SK-N-SH (cell line): ENCODE results near the gene DNASE1L2. TPM values are rescaled to one million over a fixed set of nuclear protein-coding genes. Genes with fewer than 3 reads are reported as not detected.

Experiments
- CTCF ChIA-PET: fragments of 300-600, 350-600 bp; formaldehyde crosslinking; extraction: SDS; loops from one replicate; lab custom pipeline; 2021; lab: Yijun Ruan, JAX
- POLR2A ChIA-PET: fragments of 350-600 bp; sonication (Branson Sonifier 250); formaldehyde crosslinking; extraction: SDS; loops from one replicate; lab custom pipeline; 2020; ENCODE audit warnings: antibody characterized with exemption, inconsistent platforms; lab: Yijun Ruan, JAX
- DNase-seq: peaks from one replicate; pipeline ENCODE4 v3.0.0; 2012
- H2AFZ ChIP-seq: fragments of 200-600 bp; sonication (generic); 2 replicates; pipeline ENCODE4 v1.8.1; 2016; ENCODE audit warnings: antibody characterized with exemption, mild to moderate bottlenecking, low read depth
- H3F3A ChIP-seq: fragments of 200-600 bp; sonication (generic); replicated peaks from 2 replicates; pipeline ENCODE3; 2016; ENCODE audit warnings: antibody characterized with exemption, mild to moderate bottlenecking; ENCODE audit not compliant: insufficient read depth
- H3K27ac ChIP-seq, 2 experiments: fragments of 200-500 bp in 1 of 2; fragments of 200-600 bp in 1 of 2; sonication (Bioruptor generic) in 1 of 2; sonication (generic), shearing (Covaris generic) in 1 of 2; 2 replicates each; pipeline versions ENCODE4 v1.5.1 to v1.6.1; 2014 to 2016; ENCODE audit warnings: low read depth in 2 of 2, inconsistent platforms in 1 of 2, low read length in 1 of 2, mild to moderate bottlenecking in 1 of 2, mixed read lengths in 1 of 2
- H3K27me3 ChIP-seq: fragments of 200-600 bp; sonication (generic), shearing (Covaris generic); 2 replicates; pipeline ENCODE4 v1.6.1; 2016; ENCODE audit warnings: mixed run types; ENCODE audit not compliant: insufficient read depth
- H3K36me3 ChIP-seq, 2 experiments: fragments of 200-500 bp in 1 of 2; fragments of 200-600 bp in 1 of 2; sonication (Bioruptor generic) in 1 of 2; sonication (generic) in 1 of 2; replicated peaks in 1 of 2; 2 replicates each; pipeline versions ENCODE3 to v1.5.1; 2014 to 2016; ENCODE audit warnings: low read length in 1 of 2, mild to moderate bottlenecking in 1 of 2; ENCODE audit not compliant: insufficient read depth in 2 of 2, control insufficient read depth in 1 of 2
- H3K4me1 ChIP-seq, 2 experiments: fragments of 200-500 bp in 1 of 2; fragments of 200-600 bp in 1 of 2; sonication (Bioruptor generic) in 1 of 2; sonication (generic), shearing (Covaris generic) in 1 of 2; 2 replicates each; pipeline versions ENCODE4 v1.5.1 to v1.6.1; 2014 to 2016; ENCODE audit warnings: low read depth in 1 of 2, low read length in 1 of 2, mixed run types in 1 of 2; ENCODE audit not compliant: insufficient read depth in 2 of 2, control insufficient read depth in 1 of 2
- H3K4me2 ChIP-seq: fragments of 200-600 bp; sonication (generic), shearing (Covaris generic); 2 replicates; pipeline ENCODE4 v1.6.1; 2017; ENCODE audit warnings: mixed run types
- H3K4me3 ChIP-seq, 2 experiments: fragments of 200-500 bp in 1 of 2; fragments of 200-600 bp in 1 of 2; sonication (Bioruptor generic) in 1 of 2; sonication (generic), shearing (Covaris generic) in 1 of 2; 2 replicates each; pipeline versions ENCODE4 v1.5.1 to v1.8.1; 2014 to 2016; ENCODE audit warnings: low read depth in 2 of 2, inconsistent platforms in 1 of 2, low read length in 1 of 2, mild to moderate bottlenecking in 1 of 2, mixed read lengths in 1 of 2, moderate library complexity in 1 of 2
- H3K79me2 ChIP-seq: fragments of 200-600 bp; sonication (generic); 2 replicates; pipeline ENCODE4 v1.8.1; 2017; ENCODE audit warnings: mild to moderate bottlenecking; ENCODE audit not compliant: insufficient read depth
- H3K9ac ChIP-seq: fragments of 200-600 bp; sonication (generic); 2 replicates; pipeline ENCODE4 v1.6.1; 2017; ENCODE audit warnings: mixed run types
- H3K9me2 ChIP-seq: fragments of 200-600 bp; sonication (generic); 2 replicates; pipeline ENCODE4 v1.6.1; 2017; ENCODE audit warnings: mixed run types
- H3K9me3 ChIP-seq: fragments of 200-600 bp; sonication (generic); 2 replicates; pipeline ENCODE4 v1.6.1; 2017; ENCODE audit warnings: mixed run types, mild to moderate bottlenecking, moderate library complexity
- H4K20me1 ChIP-seq: fragments of 200-600 bp; sonication (generic); 2 replicates; pipeline ENCODE4 v1.6.1; 2017; ENCODE audit warnings: mild to moderate bottlenecking, mixed run types; ENCODE audit not compliant: insufficient read depth
- CHD2 ChIP-seq: fragments of 150-350 bp; IDR thresholded peaks from 2 replicates; pipeline ENCODE4 v1.6.1; 2018; ENCODE audit warnings: low read length; ENCODE audit not compliant: partially characterized antibody
- ELF1 ChIP-seq: IDR thresholded peaks from 2 replicates; pipeline ENCODE4 v1.4.0; 2012
- EP300 ChIP-seq, 2 experiments: IDR thresholded peaks; 2 replicates each; pipeline versions ENCODE4 v1.4.0 to v1.6.1; 2012; ENCODE audit warnings: borderline replicate concordance in 1 of 2, low read depth in 1 of 2, low read length in 1 of 2
- FOXJ3 ChIP-seq: sonication (generic); formaldehyde crosslinking; IDR thresholded peaks from 2 replicates; pipeline ENCODE4 v1.5.1; 2020; ENCODE audit warnings: mild to moderate bottlenecking, missing genetic modification reagents
- FOXM1 ChIP-seq: IDR thresholded peaks from 2 replicates; pipeline ENCODE4 v1.4.0; 2012; ENCODE audit warnings: low read depth, mild to moderate bottlenecking
- GABPA ChIP-seq: IDR thresholded peaks from 2 replicates; pipeline ENCODE4 v1.4.0; 2012; ENCODE audit warnings: low read depth, mild to moderate bottlenecking
- GATA2 ChIP-seq: sonication (generic); formaldehyde crosslinking; IDR thresholded peaks from 2 replicates; pipeline ENCODE4 v1.5.0; 2020; ENCODE audit warnings: mild to moderate bottlenecking, missing genetic modification reagents
- IRF3 ChIP-seq: fragments of 150-350 bp; IDR thresholded peaks from 2 replicates; pipeline ENCODE4 v1.6.1; 2016; ENCODE audit warnings: mild to moderate bottlenecking, low read depth, low read length
- MAX ChIP-seq: IDR thresholded peaks from 2 replicates; pipeline ENCODE4 v1.4.0; 2012; ENCODE audit warnings: low read depth
- MEF2A ChIP-seq: IDR thresholded peaks from 2 replicates; pipeline ENCODE4 v1.4.0; 2012; ENCODE audit warnings: low read depth, borderline replicate concordance
- MXI1 ChIP-seq: IDR thresholded peaks from 2 replicates; pipeline ENCODE4 v1.6.1; 2012; ENCODE audit warnings: mild to moderate bottlenecking, low read depth, low read length, improper control_type of control experiment
- PBX3 ChIP-seq: IDR thresholded peaks from 2 replicates; pipeline ENCODE4; 2012
- RCOR1 ChIP-seq: fragments of 150-350 bp; IDR thresholded peaks from 2 replicates; pipeline ENCODE4 v1.6.1; 2017; ENCODE audit warnings: antibody characterized with exemption, low read length
- REST ChIP-seq: IDR thresholded peaks from 2 replicates; pipeline ENCODE4 v1.6.1; 2012; ENCODE audit warnings: mild to moderate bottlenecking, low read depth, low read length, moderate library complexity
- RXRA ChIP-seq: IDR thresholded peaks from 2 replicates; pipeline ENCODE4 v1.4.0; 2012; ENCODE audit warnings: low read depth, mild to moderate bottlenecking, borderline replicate concordance
- SIN3A ChIP-seq: IDR thresholded peaks from 2 replicates; pipeline ENCODE4 v1.6.1; 2012; ENCODE audit warnings: low read depth, mild to moderate bottlenecking, low read length, moderate library complexity, borderline replicate concordance
- SMC3 ChIP-seq: IDR thresholded peaks from 2 replicates; pipeline ENCODE4 v1.6.1; 2012; ENCODE audit warnings: low read depth, low read length, improper control_type of control experiment
- TAF1 ChIP-seq: IDR thresholded peaks from 2 replicates; pipeline ENCODE4 v1.6.1; 2012; ENCODE audit warnings: low read depth, mild to moderate bottlenecking, low read length, moderate library complexity, borderline replicate concordance
- TCF12 ChIP-seq: IDR thresholded peaks from 2 replicates; pipeline ENCODE4 v1.4.0; 2012
- TEAD4 ChIP-seq: IDR thresholded peaks from 2 replicates; pipeline ENCODE4 v1.4.0; 2012; ENCODE audit warnings: mild to moderate bottlenecking, borderline replicate concordance; ENCODE audit not compliant: insufficient read depth
- ZBTB33 ChIP-seq: IDR thresholded peaks from 2 replicates; pipeline ENCODE4 v1.4.0; 2012; ENCODE audit warnings: low read depth, borderline replicate concordance
- WGBS: methylation state at CpG from one replicate; pipeline ENCODE4 v1.1.6; 2017; ENCODE audit warnings: low lambda C conversion rate; 5-methylcytosine and 5-hydroxymethylcytosine counted together
- polyA plus RNA-seq, 3 experiments: library from polyadenylated mRNA; depleted of rRNA; stranded (reverse); fragments of >200 nt; gene quantifications; 2 replicates each; pipeline ENCODE4 v1.2.3, GENCODE V29; 2012

DNASE1L2 gene
- polyA plus RNA-seq, 1 of the 3 experiments (the other 2 are of a cell fraction) = 2.5 TPM

- TF ChIP-seq ZBTB33 (no peak), TEAD4 (no peak), RCOR1 (no peak), GATA2 (CRISPR knock-in tag) (no peak), SIN3A (no peak)
These were observed 9.9 kb upstream of the DNASE1L2 start (continued) for GRCh38 chr16:2226245-2226793.

GRCh38 chr16:2226918-2227317, 9.3 kb upstream of the DNASE1L2 start:
- Histone ChIP-seq H3K4me1 (peaks cover 0 to 4% of the 10 kb centered on the region in 2 experiments; a peak in 1 of 4 replicates), H3K9me2 (no peaks in the 10 kb centered on the region), H3K27me3 (no peaks in the 10 kb centered on the region), H3F3A (no peaks in the 10 kb centered on the region), H3K79me2 (peaks cover 51% of the 10 kb centered on the region), H3K4me2 (no peak overlapping the region), H3K27ac (no peak overlapping the region), H4K20me1 (peaks cover 30% of the 10 kb centered on the region), H2AFZ (no peak overlapping the region), H3K36me3 (peaks cover 0 to 35% of the 10 kb centered on the region in 2 experiments), H3K4me3 (no peak overlapping the region), H3K9ac (no peak overlapping the region), H3K9me3 (no peaks in the 10 kb centered on the region)
- ChIA-PET CTCF (interaction anchor here (1.4 kb wide), 1 partner anchor 32 kb away, joined by 3 read pairs; no protein-coding TSS in a partner anchor), POLR2A (interaction anchor here (0.6 to 1.1 kb wide), 2 partner anchors 44 to 72 kb away, joined by 3 read pairs; partner anchors contain the start of gene TRAF7)
- no peak for DNase-seq
- 94% methylated on average over 6 of the region's 6 CpGs for WGBS
- TF ChIP-seq TAF1 = no peak
- no peak for TF ChIP-seq RCOR1
- no peak for TF ChIP-seq REST
- TF ChIP-seq FOXM1 = no peak
- TF ChIP-seq FOXJ3 (CRISPR knock-in tag) = no peak
- TF ChIP-seq ELF1 = no peak
- no peak for TF ChIP-seq GABPA
- TF ChIP-seq MAX = no peak
- TF ChIP-seq IRF3 = no peak
- no peak for TF ChIP-seq RXRA
- no peak for TF ChIP-seq SMC3
- TF ChIP-seq SIN3A = no peak
- no peak for TF ChIP-seq GATA2 (CRISPR knock-in tag)
- TF ChIP-seq MXI1 = no peak
- TF ChIP-seq TCF12 = no peak
- TF ChIP-seq MEF2A = no peak
- no peak for TF ChIP-seq CHD2
- no peak for TF ChIP-seq PBX3
- no peak for TF ChIP-seq EP300 (IDR thresholded peaks at IDR 0.05; ENCODE audit: borderline replicate concordance in 1 of 2, low read depth in 1 of 2, low read length in 1 of 2)
